Aorta (tissue), 5 donors: ENCODE data around the gene TEX55. TPM values are rescaled to one million over a fixed set of nuclear protein-coding genes. Genes with fewer than 3 reads are reported as not detected.

Experiments used
- ATAC-seq: fragments of 200-7000 bp; cut with Tn5 transposase; one replicate; pipeline ENCODE4 v1.9.1; 2022; ENCODE audit warnings: moderate library complexity; ENCODE audit not compliant: low FRiP score
- DNase-seq, 2 donors: peaks; one replicate each; pipeline ENCODE4 v3.0.0-alpha.2; 2020
- H3K27ac ChIP-seq, 2 donors: one replicate each; pipeline ENCODE4 v1.5.1; 2013; ENCODE audit warnings: low read length in 2 of 2, mild to moderate bottlenecking in 2 of 2, moderate library complexity in 2 of 2, control low read depth in 1 of 2, inconsistent platforms in 1 of 2, low read depth in 1 of 2
- H3K27me3 ChIP-seq, 2 donors: one replicate each; pipeline ENCODE4 v1.6.1; 2013; ENCODE audit warnings: control low read depth in 1 of 2, low read length in 1 of 2, mild to moderate bottlenecking in 1 of 2, moderate library complexity in 1 of 2; ENCODE audit not compliant: insufficient read depth in 2 of 2, control insufficient read depth in 1 of 2
- H3K36me3 ChIP-seq, 2 donors: one replicate each; pipeline ENCODE4 v1.6.1; 2013; ENCODE audit warnings: control low read depth in 1 of 2, low read length in 1 of 2, mild to moderate bottlenecking in 1 of 2; ENCODE audit not compliant: insufficient read depth in 2 of 2, control insufficient read depth in 1 of 2
- H3K4me1 ChIP-seq, 2 donors: one replicate each; pipeline ENCODE4 v1.6.1; 2013; ENCODE audit warnings: low read length in 2 of 2, control low read depth in 1 of 2, mild to moderate bottlenecking in 1 of 2, moderate library complexity in 1 of 2; ENCODE audit not compliant: insufficient read depth in 2 of 2, control insufficient read depth in 1 of 2
- H3K4me3 ChIP-seq, 2 donors: one replicate each; pipeline ENCODE4 v1.5.1; 2013; ENCODE audit warnings: low read length in 2 of 2, control low read depth in 1 of 2, mild to moderate bottlenecking in 1 of 2
- H3K9me3 ChIP-seq: one replicate; pipeline ENCODE4 v1.6.1; 2013; ENCODE audit warnings: mild to moderate bottlenecking, low read length; ENCODE audit not compliant: control insufficient read depth
- WGBS, 2 donors: extraction: QIAGEN DNeasy Blood & Tissue Kit; methylation state at CpG; one replicate each; pipeline ENCODE4 v1.1.7; 2013; 5-methylcytosine and 5-hydroxymethylcytosine counted together
- intact Hi-C, 2 donors: fragments of 100-400 bp; cut with DNase I; formaldehyde crosslinking; loops; one replicate each; pipeline versions ENCODE4 v1.14.2 to v1.15.0; 2022
- polyA plus RNA-seq, 2 donors: library from polyadenylated mRNA; stranded (reverse); fragments of 200-250 nt; gene quantifications; one replicate each; pipeline ENCODE4 v1.2.3, GENCODE V29; 2013
- total RNA-seq, 2 donors: library from RNA; stranded (reverse); fragmentation: NEBNext Ultra II Directional; extraction: Animal tissue kit (Norgen Biotek cat#: 25700); gene quantifications; one replicate each; pipeline ENCODE4 v1.2.1, GENCODE V29; 2021
- donor health status: healthy with polysubstance abuse.
- donor health status: Bipolar disorder and iron deficiency.
- donor health status: DM: no; HTN: no; CAD: no.
- donor health status: DM: no; HTN: no; CAD: no.
- donor health status: DM: yes; HTN: yes; CAD: no.

Gene TEX55
- total and polyA plus RNA-seq, 4 donors, result not detected

DNA sequence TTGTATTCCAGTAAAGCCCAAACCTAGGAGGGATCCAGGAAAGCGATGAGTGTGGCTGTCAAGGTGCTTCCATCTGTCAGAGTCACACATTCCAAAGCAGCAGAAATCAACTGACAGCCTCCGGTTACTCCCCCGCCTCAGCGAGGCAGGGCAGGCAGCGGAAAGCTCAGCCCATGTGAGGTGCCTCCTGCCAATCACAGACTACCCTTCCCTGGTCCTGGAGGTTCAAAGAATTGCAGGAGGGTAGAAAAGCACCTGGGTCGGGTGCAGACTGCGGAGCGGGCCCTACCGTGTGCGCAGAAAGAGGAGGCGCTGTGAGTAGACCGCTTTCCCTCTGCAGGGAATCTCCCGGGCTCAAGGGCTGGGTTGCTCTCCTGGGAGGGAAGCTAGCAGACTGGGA is 27.4 kb downstream of the TEX55 start, which contains the start of gene UPK1B:
TSS of gene UPK1B (plus strand) at position 274 of the 400 bp plus-strand sequence. CDS start 13,144 bp downstream, outside the sequence.
- no peak within 1 kb of the TSS for H3K27ac ChIP-seq
- no peaks in the 10 kb centered on the region for H3K9me3 ChIP-seq
- WGBS, 2 donors, result 36 to 40% methylated on average over 13 of the region's 13 CpGs
- H3K27me3 ChIP-seq, result no peaks in the 10 kb centered on the region
- no peak within 1 kb of the TSS for H3K4me3 ChIP-seq
- intact Hi-C loops, result no loop called here
- no peaks in the 10 kb centered on the region for H3K36me3 ChIP-seq
- DNase-seq, result no peak
- no peaks in the 10 kb centered on the region for H3K4me1 ChIP-seq
- no peak for ATAC-seq

DNA sequence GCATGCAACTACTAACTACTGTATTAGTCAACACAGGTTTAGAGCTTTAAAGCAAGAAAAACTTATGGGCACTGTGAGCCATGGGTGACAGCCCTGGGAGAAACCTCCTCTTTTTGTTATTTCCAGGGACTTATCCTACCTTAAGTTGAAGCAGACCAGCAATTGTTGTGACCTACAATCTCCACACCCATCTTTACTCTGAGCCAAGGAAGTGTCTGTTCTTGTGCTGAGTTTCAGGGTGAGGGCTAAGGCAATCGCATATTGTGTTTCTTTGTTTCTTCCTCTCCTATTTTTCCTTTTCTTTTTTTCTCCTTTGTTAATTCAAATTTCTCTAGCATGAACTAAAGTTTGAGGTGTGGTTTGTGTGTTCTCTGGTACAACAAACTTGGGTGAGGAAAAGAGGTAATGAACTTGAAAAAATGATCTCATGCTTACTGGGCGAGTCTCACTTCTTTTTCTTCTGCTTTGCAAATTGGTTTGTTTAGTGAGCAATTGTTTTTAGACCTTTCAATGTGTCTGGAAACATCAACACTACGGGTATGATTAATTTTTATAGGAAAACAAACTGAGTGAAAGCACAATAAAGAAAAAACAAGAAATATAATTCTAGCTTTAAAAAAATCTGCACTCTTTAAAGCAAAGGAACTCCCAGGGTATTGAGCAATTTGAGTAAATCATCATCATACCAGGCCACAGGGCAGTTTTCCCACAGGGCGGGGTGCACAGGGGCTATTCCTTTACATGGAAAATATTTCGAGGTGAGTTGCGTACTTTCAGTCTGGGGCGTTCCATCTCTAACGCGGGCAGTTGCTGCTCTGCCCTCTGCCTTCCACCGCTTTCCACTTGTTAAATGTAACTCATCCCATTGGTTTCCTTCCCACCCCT is 30.1 kb downstream of the TEX55 start:
- no peaks in the 10 kb centered on the region for H3K36me3 ChIP-seq
- no peak for ATAC-seq
- no peaks in the 10 kb centered on the region for H3K4me1 ChIP-seq
- WGBS, 2 donors, result 81 to 83% methylated on average over 10 of the region's 10 CpGs
- H3K4me3 ChIP-seq, result no peak overlapping the region
- DNase-seq, result no peak
- H3K9me3 ChIP-seq, result no peaks in the 10 kb centered on the region
- no peaks in the 10 kb centered on the region for H3K27me3 ChIP-seq
- H3K27ac ChIP-seq, result no peak overlapping the region
- intact Hi-C loops, result no loop called here

DNA sequence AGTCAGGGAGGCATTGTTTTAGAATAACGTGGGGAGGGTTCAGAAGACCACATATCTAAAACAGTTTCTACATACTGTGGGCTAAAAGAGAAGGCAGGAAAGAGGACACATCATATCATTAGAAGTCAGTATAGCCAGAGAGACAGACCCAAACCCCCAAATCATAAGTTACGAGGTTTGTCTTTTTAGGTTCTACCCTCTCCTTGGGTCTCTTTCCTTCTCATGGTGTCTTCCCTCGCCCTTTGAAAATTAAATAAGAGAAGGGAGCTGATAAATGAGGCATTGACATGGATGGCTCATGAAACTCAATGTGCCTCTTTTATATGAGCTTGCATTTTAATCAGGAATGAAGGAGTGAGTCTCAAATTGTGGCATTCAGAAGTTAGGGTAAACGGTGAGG is 30.8 kb downstream of the TEX55 start:
- Histone ChIP-seq H3K27ac (no peak overlapping the region), H3K9me3 (no peaks in the 10 kb centered on the region), H3K36me3 (no peaks in the 10 kb centered on the region), H3K4me3 (no peak overlapping the region), H3K4me1 (no peaks in the 10 kb centered on the region), H3K27me3 (no peaks in the 10 kb centered on the region)
- no peak for ATAC-seq
- WGBS, 2 donors, result 81 to 82% methylated on average over 4 of the region's 4 CpGs
- intact Hi-C loops, result no loop called here
- no peak for DNase-seq

DNA sequence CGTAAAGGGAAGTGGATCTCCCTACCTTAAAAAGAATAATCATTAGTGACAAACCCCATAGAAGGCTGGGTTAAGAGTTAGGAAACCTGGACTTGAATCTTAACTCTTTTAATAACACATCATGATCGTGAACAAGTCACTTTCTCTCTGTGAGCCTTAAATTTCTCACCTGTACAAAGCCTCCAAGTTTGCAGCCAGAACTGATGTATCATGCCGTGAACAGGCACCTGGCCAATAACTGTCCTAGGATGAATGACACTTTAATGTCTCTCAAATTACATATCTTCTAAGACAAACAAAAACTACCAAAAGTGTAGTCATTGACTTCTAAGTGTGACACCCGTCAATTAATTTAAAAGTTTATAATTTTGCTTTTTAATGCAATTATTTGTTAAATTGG is 31.4 kb downstream of the TEX55 start:
- Histone ChIP-seq H3K4me3 (no peak overlapping the region), H3K4me1 (no peaks in the 10 kb centered on the region), H3K27ac (no peak overlapping the region), H3K27me3 (no peaks in the 10 kb centered on the region), H3K9me3 (no peaks in the 10 kb centered on the region), H3K36me3 (no peaks in the 10 kb centered on the region)
- 87 to 90% methylated on average over 4 of the region's 4 CpGs for WGBS, 2 donors
- intact Hi-C loops, result no loop called here
- DNase-seq, result no peak
- ATAC-seq, result no peak

DNA sequence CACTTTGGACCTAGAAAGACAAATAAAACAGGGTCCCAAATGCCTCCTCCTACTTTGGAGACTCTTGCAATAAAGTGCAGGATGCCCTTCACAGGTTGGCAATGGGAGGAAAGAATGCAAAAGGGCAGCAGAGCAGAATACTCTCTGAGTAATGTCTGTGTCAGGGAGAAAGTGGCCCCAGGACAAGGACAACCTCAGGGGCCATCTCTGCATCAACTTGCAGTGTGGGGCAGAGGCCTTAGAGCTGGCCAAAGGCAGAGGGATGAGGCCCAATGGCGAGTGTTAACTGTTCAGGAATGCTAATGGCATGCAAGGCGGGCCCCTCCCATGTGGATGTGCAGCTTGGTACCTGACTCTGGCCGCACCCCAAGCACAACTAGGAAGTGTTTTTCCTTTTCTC is 35.8 kb downstream of the TEX55 start:
- DNase-seq (no peak), ATAC-seq (no peak)
- no peaks in the 10 kb centered on the region for H3K9me3 ChIP-seq
- no peak overlapping the region for H3K27ac ChIP-seq
- H3K27me3 ChIP-seq, result no peaks in the 10 kb centered on the region
- 71 to 76% methylated on average over 3 of the region's 3 CpGs for WGBS, 2 donors
- no peaks in the 10 kb centered on the region for H3K36me3 ChIP-seq
- no peaks in the 10 kb centered on the region for H3K4me1 ChIP-seq
- H3K4me3 ChIP-seq, result no peak overlapping the region
- intact Hi-C loops, result no loop called here

DNA sequence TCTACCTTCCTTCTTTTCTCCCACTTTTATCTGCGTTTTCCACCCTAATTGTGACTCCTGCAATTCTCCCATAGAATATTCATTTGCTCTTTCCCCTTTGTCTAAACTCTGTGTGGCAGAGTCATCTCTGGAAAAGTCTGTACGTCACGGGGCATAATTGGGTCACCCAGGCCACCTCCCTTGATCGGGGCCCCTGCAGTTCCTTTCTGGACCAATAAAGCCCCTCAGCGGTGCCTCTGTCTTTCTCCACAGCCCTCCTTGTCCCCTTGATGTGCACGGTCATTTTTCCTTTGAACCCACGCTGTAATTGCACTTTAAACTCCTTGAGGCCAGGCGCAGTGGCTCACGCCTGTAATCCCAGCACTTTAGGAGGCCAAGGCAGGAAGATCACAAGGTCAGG is 38.1 kb downstream of the TEX55 start:
- WGBS, 2 donors, result 83 to 84% methylated on average over 9 of the region's 9 CpGs
- intact Hi-C loops, result no loop called here
- Histone ChIP-seq H3K9me3 (no peaks in the 10 kb centered on the region), H3K4me1 (no peaks in the 10 kb centered on the region), H3K27me3 (no peaks in the 10 kb centered on the region), H3K36me3 (no peaks in the 10 kb centered on the region), H3K27ac (no peak overlapping the region), H3K4me3 (no peak overlapping the region)
- DNase-seq, result no peak
- no peak for ATAC-seq

DNA sequence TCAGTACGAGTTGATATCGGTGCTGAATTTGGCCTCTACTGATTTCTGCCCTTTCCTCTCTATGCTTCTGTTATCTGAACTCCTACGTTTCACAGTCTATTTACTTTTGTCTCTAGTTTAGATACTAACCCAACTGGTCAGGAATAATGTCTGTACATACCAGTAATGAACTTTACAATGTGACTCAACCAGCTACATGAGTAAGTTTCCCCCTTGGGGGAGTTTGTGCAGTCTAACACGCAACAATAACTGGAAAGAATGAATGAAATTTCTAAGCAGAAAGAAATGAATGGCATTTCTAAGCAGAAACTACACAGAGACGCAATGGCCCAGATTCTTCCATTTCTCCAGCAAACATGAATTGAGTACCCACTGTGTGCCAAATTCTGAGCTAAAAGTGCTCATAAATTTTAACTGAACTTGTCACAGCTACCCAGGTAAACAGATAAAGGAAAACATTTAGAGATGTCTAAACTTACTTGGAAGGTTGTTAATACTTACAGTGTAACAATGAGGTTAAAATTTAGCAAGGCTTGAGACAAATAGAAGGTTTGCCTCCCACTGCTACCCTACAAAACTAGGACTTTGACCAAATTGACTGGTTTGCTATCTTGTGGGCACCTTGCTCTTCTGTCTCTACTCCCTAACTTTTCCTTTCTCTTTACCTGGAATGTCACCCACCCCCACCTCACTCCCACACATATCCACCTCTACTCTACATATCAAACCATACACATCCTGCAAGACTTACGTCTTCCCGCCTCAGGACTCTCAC is 39.0 kb downstream of the TEX55 start:
- H3K27me3 ChIP-seq, result no peaks in the 10 kb centered on the region
- intact Hi-C loops, result no loop called here
- no peaks in the 10 kb centered on the region for H3K36me3 ChIP-seq
- no peaks in the 10 kb centered on the region for H3K9me3 ChIP-seq
- 73 to 76% methylated on average over 7 of the region's 7 CpGs for WGBS, 2 donors
- ATAC-seq (no peak), DNase-seq (no peak)
- no peak overlapping the region for H3K4me3 ChIP-seq
- no peaks in the 10 kb centered on the region for H3K4me1 ChIP-seq
- H3K27ac ChIP-seq, result no peak overlapping the region

DNA sequence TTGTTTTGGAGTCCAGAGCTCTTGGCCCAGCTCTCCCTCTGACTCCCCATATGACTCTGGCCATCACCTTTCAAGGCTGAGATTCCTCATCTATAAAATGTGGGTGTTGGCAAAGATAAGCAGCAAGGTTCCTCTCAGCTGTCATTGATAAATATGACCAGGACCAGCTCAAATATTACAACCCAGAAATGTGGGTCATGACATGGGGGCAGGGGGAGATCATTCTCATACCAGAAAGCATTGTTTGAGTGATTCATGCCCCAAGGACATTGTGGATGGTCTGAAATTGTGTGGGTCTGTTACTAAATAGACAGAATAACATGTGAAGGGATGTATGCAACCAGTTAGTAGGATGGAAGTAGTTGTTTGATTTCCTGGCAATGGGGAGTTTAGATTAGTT is 41.3 kb downstream of the TEX55 start:
- intact Hi-C loops, result no loop called here
- ATAC-seq (no peak), DNase-seq (no peak)
- no peaks in the 10 kb centered on the region for H3K27me3 ChIP-seq
- no peaks in the 10 kb centered on the region for H3K36me3 ChIP-seq
- H3K4me3 ChIP-seq, result no peak overlapping the region
- H3K9me3 ChIP-seq, result no peaks in the 10 kb centered on the region
- H3K4me1 ChIP-seq, result no peaks in the 10 kb centered on the region
- H3K27ac ChIP-seq, result no peak overlapping the region

DNA sequence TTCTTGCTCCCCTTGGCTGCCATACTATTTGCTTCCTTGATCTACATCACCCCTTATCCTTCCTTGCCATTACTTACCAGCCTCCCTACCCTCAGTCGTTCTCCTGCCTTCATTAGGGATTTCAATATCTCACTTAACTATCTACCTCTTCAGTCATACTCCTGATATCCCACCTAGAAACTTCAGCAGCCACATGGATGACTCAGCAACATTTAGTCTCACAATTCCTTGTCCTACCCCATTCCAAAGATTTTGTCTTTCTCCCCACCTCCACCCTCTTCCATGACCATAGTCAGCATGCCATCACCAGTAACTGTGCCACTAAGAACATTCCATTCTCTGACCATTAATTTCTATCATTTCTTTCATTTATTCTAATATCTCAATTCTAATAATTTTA is 45.8 kb downstream of the TEX55 start:
- 92 to 95% methylated on average over 1 of the region's 1 CpG for WGBS, 2 donors
- Histone ChIP-seq H3K4me3 (no peak overlapping the region), H3K27ac (no peak overlapping the region), H3K27me3 (no peaks in the 10 kb centered on the region), H3K4me1 (no peaks in the 10 kb centered on the region), H3K36me3 (no peaks in the 10 kb centered on the region), H3K9me3 (no peaks in the 10 kb centered on the region)
- DNase-seq, result no peak
- intact Hi-C loops, result no loop called here
- ATAC-seq, result no peak
